GM21447 (cell line): ENCODE results near the gene PRMT3.
"Not testable (repeated sequence)": the region's sequence is repeated elsewhere in the genome, so short reads cannot be mapped to it uniquely, and the experiment has no call there.

Source experiments
- ATAC-seq: cut with Tn5 transposase; IDR thresholded peaks from one replicate; pipeline ENCODE4 v1.9.1; 2021; ENCODE audit not compliant: unreplicated experiment

PRMT3 gene

DNA sequence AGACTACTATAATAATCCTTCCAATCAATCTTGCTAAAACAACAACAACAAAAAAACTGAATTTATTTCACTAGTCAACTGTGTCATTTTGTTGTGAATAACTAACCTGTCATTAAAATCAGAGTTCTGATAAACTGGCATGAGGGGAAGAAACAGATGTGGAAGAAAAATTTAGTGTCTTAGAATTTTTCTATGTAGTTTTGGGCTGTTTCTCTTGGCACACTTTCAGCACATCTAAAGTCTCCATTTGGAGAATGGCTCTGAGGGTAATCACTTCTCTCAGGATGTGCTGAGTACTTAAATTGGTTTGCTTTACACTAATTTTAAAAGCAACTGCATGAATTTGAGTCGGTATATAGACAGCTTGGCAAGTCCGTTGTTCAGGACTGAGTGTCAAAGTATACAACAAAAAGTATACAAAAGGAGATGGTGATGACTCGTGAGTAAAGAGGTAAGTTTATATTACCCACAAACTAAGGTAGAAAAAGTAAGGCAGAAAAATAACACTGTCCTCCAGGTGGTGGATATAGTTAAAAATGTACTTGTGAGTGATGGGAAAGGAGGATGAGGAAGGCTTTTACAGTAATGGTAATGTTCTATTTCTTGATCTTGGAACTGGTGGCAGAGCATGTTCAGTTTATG is 13.8 kb upstream of the PRMT3 start:
- no peak for ATAC-seq

DNA sequence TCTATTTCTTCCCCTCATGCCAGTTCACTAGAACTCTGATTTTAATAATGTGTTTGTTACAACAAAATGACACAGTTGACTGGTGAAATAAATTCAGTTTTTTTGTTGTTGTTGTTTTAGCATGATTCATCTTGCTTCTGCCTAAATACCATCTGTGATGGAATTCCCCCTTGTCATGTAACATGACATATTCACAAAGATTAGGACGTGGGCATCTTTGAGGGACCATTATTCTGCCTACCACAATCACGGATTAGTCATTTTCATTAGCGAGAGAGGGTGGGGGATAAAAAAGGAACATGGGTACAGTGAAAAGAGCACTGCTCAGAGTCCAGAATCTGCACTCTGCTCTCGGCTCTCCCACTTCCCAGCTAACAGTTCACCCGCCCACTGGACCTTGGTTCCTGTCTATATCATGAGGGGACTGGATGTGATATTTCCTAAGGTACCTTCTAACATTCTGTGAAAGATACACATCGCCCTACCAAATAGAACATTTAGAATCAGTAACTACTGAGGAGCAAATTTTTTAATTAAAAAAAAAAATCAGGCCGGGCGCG is 12.7 kb upstream of the PRMT3 start:
- no peak for ATAC-seq

DNA sequence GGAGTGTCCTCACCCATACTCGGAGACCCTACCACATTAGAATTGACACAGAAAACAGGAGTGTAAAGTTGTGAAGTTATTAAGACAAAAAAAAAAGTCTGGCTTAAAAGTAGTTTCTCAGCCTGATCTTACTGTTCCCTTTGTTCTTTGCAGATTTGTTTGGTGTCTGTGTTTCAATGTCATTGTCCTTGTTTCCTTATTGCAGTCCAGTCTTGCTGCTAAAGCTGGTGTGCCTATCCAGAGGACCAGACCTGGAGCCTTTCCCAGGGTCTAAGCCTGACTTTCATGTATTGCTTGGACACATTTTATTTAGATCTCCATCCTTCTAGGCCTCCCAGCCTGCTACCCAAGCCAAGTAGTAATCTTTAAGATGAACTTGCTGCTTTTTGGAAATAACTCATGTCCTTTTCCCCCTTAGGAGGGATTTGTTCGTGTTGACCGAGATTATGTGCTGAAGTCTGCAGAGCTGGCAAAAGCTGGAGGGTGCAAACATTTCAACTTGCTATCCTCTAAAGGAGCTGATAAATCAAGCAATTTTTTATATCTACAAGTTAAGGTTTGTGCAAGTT is 11.3 kb upstream of the PRMT3 start:
- no peak for ATAC-seq

DNA sequence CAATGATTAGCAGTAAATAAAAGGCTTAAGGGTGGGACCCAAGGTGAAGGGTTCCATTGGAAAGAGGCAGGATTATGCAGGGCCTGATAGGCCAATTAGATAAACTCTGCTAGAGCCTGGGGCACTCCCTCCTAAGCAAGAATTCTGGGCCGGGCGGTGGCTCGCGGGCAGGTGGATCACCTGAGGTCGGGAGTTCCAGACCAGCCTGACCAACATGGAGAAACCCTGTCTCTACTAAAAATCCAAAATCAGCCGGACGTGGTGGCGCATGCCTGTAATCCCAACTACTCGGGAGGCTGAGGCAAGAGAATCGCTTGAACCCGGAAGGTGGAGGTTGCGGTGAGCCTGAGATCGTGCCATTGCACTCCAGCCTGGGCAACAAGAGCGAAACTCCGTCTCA is 1.5 kb upstream of the PRMT3 start:
- ATAC-seq: not testable (repeated sequence)

DNA sequence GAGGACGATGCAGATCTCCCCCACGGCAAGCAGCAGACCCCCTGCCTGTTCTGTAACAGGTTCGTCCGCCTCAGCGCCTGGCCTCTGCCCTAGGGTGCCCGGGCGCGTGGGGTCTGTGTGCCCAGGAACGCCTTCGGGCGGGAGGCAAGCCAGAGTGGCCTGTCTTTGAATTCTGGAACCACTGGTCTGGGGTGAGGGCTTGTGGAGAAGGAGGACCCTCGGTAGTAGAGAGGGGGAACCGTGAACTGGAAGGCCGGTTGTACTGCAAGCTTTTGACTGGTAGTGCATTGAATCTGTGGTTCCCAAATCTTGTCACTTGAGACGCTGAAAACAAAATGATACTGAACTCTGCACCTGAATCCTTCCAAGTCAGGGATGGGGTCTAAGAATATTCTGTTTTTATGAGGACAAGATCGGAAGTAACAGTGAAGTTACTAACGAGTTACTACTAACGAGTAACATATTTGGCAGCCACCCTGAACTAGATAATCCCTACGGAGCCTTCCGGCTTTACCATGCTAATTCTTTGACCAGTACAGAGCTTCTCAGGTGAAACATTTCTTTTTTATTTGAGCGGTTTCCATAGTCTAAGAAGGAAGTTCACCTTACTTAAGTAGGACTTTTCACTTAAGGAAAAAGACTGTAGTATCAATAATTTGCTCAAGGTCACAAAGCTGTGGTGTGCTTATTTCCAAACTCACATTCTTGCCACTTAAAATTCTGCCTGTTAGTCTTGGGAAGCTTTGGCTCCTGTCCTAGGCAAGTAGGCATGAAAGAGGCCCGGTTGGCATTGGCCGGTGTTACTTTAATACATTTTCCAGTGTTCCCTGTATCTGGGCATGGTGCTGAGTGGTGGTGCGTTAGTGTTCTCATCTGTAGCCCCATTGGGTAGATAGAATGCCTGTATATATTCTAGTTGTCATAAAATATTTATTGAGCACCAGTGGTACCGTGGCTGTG is 860 bp downstream of the PRMT3 start:
- ATAC-seq: no peak

GRCh38 chr11:20397281-20397680 is 9.8 kb downstream of the PRMT3 start:
- peak; percentile 84 for ATAC-seq

DNA sequence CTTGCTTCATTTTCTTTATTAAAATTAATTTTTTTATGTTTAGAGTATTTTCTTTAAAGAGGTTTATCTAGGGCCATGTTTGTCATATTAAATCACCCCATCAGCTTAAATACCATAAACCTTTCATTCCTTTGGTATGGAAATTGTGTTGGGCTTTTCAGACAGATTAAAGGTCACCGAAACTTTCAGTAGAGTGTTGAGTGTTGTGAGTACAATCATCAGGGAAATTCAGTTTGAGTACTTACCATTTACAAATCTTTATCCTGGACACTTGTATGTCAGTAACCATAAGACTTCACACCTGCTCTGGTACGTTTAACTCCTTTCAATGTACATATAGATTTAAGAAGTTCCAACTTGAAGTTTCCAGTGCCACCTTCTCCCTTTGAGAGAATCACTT is 12.0 kb downstream of the PRMT3 start:
- no peak for ATAC-seq

- no peak for ATAC-seq
Measured at GRCh38 chr11:20403059-20403458, 15.5 kb downstream of the PRMT3 start.

GRCh38 chr11:20406484-20406883 is 19.0 kb downstream of the PRMT3 start:
- no peak for ATAC-seq

DNA sequence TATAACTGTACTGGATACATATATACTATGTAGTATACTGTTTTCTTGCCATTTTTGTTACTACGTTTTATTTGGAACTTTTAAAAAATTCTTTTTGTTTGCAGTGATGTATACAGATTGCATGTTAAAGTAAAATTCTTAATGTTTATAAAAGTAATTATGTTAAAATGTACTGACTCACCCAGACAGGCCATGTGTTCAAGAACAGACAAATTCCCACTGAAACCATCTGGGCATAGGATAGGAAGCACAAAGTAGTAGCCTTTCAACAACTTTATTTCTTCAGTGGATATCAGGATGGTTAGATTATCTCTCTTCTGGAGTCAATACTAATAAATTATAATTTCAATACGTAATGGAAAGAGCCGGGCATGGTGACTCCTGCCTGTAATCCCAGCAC is 19.8 kb downstream of the PRMT3 start:
- no peak for ATAC-seq

GRCh38 chr11:20415432-20415831 is 27.9 kb downstream of the PRMT3 start:
- peak; percentile 73 for ATAC-seq

DNA sequence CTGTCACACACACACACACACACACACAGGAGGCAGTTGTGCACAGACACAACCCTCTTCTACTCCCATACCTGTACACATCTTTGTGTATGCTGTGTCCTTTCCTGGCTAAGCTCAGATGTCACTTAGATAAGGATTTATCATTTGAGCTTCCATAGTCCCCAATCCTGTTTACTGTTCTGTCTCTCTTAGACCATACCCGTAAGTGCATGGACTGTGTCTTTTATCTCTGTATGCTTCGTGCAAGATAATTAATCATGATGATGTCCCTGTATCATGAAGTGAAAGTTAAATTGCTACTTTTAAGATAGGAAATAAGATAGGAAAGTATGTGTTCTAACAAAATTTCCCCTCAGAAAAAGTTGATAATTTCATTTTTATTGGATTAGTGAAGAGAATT is 30.3 kb downstream of the PRMT3 start:
- no peak for ATAC-seq

GRCh38 chr11:20421946-20422345 is 34.4 kb downstream of the PRMT3 start:
- no peak for ATAC-seq

DNA sequence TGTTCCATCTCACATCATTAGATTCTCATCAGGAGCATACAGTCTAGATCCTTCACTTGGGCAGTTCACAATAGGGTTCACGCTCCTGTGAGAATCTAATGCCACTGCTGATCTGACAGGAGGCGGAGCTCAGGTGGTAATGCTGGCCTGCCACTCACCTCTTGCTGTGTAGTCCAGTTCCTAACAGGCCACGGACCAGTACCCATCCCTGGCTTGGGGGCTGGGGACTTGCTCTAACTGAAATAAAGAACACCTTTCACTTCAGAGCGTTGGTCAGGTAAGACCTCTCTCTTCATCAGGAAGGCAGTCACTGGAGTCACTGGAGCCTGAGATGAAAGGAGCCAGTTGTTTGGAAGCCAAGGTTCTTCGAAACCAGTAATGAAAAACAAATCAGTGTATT is 41.7 kb downstream of the PRMT3 start:
- ATAC-seq: no peak

GRCh38 chr11:20438637-20439036 is 51.1 kb downstream of the PRMT3 start:
- ATAC-seq: no peak

GRCh38 chr11:20443596-20443995 is 56.1 kb downstream of the PRMT3 start:
- ATAC-seq: no peak

DNA sequence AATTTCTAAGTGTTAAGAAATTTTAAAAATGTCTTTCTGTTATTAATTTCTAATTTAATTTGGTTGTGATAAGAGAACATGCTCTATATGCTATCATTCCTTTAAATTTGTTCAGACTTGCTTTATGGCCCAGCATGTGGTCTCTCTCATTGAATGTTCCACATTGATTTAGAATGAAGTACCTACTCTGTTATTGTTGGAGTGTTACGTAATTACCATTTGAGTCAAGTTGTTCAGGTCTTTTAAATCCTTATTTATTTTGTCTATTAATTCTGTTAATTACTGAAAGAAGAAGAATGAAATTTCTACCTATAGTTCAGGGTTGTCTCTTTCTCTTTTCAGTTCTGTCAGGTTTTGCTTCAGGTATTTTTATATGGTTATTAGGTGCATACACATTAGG is 57.0 kb downstream of the PRMT3 start:
- no peak for ATAC-seq

DNA sequence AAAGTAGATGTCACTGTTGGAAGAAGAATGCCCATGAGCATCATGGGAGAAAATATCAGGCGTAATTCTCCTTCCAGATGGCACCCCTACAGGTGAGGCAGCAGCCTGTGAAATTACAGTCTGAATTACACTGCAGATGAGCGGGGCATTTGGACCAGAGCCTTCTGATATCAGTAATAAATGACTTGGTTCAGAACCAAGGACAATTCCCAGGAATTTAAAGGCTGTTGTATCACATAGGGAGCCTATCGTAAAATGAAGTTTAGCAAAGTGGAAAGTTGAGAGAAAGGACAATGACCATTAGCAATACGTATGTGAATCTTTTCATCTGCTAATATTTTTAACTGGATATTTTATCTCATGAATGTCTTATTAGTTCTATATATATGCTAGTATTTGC is 61.3 kb downstream of the PRMT3 start:
- ATAC-seq: no peak

DNA sequence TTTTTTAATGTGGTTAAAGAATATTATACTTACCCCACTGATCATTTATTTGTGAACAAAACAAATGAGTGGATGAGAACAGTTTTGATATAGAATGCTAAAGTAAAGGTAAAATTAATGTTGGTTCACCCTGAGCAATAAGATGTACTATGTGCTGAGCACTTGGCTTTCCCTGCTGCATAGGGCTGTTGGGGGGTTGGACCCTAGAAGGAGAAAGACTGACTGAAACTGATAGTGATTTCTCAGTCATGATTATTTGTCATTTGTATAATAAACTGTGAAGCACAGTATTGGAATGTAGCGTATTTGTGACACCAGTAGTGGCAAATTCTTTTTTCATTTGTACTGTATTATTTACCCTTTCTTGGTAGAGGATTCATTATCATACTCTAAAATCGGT is 63.3 kb downstream of the PRMT3 start:
- ATAC-seq: no peak

DNA sequence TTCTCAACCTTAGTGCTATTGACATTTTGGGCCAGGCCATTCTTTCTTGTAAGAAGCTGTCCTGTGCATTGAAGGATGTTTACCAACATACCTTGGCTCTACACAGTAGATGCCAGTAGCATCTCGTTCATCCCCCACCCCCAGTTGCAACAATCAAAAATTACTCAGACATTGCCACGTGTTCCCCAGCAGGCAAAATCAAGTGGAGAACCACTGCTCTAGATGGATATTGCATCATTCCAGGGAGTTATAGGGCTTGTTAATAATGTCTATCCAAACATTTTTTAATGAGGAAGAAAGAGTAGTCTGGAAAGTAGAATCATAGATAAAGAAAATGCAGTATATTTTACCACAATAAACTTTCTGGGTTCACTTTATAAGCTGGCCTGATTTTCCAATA is 64.1 kb downstream of the PRMT3 start:
- ATAC-seq: no peak

DNA sequence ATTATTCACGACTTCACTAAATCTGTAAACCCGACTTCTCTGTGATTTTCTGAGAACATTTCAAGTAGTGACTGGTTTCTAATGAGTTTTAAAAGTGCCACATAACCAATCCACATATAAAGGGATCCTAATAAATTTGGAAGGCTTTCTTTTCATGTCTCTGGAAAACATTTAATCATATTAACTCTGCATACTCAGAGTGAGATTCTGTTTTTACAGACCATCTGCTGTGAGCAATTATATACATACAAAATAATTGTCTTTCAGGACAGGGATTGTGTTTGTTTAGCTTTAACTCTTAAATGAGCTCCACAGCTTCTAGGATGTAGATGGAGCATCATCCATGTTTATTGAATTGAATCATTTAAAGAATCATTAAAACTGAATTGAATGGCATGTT is 65.1 kb downstream of the PRMT3 start:
- no peak for ATAC-seq
